Measurements from ENCODE around the gene TGFBR2.

Gene TGFBR2
- 28.4 to 346 (median 162) reads per million in 17 experiments for total RNA-seq

DNA sequence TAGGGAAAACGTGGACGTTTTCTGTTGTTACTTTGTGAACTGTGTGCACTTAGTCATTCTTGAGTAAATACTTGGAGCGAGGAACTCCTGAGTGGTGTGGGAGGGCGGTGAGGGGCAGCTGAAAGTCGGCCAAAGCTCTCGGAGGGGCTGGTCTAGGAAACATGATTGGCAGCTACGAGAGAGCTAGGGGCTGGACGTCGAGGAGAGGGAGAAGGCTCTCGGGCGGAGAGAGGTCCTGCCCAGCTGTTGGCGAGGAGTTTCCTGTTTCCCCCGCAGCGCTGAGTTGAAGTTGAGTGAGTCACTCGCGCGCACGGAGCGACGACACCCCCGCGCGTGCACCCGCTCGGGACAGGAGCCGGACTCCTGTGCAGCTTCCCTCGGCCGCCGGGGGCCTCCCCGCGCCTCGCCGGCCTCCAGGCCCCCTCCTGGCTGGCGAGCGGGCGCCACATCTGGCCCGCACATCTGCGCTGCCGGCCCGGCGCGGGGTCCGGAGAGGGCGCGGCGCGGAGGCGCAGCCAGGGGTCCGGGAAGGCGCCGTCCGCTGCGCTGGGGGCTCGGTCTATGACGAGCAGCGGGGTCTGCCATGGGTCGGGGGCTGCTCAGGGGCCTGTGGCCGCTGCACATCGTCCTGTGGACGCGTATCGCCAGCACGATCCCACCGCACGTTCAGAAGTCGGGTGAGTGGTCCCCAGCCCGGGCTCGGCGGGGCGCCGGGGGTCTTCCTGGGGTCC, at the start of gene TGFBR2:
Gene TGFBR2, plus strand, starts transcription at position 301 of the 731 bp plus-strand sequence. Its CDS starts 283 bp downstream, at position 584.
- peak; percentile 96 to 99 (median 98) for DNase-seq

DNA sequence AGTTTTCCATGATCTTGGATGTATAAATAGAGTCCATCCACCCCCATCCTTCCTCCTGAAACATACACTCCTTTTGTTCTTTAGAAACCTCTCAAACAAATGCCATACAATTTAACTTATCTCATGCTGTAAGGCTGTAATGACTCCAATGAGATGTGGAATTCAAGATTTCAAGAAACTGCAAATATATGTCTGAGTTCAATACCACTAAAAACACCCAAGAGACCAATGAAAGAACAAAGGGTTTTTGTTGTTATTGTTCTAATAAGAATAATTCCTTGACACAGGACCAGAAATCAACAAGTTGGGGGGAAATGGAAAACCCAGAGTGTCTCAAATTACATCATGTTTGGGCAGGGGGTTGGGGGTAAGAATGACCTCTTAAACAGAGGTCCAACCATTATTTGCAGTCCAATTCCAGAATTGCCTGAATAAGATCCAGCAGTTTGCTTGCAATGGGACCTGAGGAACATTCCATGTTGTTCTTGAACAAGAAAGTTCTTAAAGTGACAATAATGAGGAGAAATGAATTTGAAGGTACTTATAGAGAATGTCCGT, 48.6 kb upstream of the TGFBR2 start:
- no peak for DNase-seq

DNA sequence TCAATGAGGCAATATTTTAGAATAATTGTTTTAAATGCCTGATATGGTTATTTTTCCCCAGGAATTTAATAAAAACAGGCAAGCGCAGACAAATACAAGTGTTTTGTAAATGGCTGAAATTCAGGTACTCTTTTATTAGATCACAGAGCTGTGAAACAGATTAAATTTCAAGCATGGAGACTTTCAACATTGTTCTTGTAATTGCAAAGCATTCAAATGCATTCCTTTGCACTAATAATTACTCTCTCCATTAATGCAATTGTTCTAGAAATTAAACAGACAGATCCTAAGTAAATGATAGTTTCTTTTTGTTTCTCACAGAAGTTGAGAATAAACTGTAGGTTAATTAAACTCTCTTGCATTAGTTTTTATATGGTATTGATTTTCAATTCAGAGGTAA, 42.4 kb upstream of the TGFBR2 start:
- no peak for DNase-seq

DNA sequence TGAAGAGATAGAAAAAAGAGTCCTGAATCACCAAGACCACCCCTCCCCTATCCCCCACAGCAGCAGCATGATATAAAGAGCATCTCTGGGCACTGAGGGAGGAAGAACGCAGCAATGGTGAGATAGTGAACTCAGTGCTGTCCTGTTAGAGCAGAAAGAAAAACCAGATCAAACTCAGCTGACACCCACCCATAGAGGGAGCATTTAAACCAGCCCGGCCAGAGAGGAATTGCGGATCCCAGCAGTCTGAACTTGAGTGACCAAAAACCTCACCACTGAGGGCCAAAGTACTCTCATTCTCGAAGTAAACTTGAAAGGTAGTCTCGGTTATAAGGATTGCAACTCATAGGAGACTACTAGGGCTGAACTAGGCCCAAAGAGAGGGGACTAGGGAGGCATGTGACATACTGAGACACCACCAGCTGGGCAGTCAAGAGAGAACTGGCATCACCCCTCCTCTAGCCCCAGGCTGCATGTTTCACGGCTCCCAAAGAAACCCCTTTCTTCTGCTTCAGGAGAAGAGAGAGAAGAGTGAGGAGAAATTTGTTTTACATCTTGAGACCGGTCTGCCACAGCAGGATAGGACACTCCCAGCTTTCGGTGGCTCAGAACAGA, 39.2 kb upstream of the TGFBR2 start:
- DNase-seq = no peak

DNA sequence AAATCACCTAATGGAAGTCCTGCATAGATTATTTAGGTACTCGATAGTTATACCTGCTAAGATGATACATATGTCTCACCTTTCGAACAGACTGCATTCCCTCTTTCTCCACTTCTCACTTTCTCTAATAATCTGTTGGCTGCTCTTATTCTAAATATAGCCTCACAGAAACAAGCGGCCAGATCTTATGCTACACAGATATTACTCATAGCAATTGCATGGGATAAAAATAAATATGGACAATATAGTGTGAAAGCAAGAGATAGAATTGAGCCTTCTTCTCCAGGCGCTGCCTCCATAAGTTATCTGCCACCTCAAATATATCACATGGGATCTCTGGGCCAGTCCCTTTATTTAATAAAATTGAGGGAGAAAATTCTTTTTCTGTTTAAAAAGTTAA, 29.5 kb upstream of the TGFBR2 start:
- peak in 2 of 4 experiments; percentile 16 to 22 for DNase-seq

DNA sequence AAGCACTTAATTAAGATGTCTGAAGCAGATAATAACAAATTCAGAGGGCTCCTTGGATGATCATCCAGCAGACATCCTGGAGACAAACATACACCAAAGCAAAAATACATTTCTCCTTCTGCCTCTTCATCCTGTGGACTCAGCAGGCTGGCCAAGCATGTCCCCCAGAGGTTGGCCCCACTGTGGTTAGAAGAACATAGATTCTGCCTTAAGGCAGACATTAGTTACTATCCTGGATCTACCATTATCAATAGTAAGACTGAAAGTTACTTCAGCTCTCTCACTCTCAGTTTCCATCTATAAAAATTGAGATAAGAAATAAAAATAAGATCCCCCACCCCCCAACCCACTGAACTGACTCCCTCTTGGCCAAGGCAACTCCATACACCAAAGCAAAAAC, 28.6 kb upstream of the TGFBR2 start:
- no peak for DNase-seq

DNA sequence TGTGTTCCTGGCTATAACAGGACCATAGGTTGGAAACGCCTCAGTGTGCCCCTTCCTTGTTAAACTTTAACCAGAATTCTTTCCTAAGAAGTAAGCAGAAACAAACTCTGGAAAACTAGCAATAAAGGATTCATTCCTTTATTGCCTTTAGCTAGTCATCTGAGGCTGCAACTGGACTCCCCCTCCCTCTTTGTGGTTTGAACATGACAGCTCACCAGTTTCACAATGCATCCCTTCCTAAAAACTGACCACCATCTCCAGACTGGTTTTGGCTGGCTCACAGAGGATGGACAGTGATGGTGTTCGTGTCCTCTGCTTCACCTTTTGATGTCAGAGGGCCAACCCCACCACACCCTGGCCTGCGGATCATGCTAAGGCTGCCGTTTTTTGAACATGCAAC, 27.9 kb upstream of the TGFBR2 start:
- DNase-seq = peak; percentile 73 to 86 (median 78)

DNA sequence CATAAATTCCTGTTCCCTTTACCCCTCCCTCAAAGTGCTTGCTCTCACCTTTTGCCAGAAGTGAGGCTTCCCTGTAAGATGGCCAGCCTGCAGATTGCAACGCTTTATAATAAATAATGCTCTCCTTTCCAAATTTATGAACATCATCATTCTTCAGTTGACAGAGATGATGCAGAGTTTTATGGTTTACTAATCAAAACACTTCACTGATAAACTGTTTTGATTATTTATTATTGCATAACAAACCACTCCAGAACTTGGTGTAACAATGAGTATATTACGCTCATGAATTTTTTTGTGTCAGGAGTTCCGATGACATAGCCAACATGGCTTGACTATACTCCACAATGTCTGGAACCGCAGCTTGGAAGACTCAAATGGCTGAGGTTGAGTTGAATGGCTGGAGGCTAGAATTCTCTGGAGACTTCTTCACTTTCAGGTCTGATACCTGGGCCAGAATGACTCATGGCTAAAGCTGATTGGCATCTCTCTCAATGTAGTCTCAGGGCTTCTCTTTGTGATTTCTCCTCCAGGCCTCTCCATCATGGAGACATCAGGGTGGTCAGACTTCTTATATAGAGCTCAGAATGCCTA, 27.3 kb upstream of the TGFBR2 start:
- no peak for DNase-seq

DNA sequence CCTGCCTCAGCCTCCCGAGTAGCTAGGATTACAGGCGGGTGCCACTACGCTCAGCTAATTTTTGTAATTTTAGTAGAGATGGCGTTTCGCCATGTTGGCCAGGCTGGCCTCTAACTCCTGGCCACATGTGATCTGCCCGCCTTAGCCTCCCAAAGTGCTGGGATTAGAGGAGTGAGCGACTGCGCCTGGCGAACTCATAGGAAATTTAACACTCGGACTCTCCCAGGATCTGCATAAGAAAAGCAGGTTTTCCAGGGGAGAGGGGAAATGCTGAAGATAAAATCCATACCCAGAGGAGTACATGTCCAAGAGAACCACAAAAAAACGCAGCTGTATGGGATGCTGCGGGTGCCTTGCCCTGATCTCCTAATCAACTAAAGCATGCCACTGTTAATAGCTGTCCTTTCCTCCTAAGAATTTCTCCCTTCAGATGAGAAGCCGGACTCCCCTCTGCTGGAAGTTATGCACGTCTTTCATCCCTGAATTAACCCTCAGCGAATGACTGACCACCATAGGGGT, 25.3 kb upstream of the TGFBR2 start:
- no peak for DNase-seq

DNA sequence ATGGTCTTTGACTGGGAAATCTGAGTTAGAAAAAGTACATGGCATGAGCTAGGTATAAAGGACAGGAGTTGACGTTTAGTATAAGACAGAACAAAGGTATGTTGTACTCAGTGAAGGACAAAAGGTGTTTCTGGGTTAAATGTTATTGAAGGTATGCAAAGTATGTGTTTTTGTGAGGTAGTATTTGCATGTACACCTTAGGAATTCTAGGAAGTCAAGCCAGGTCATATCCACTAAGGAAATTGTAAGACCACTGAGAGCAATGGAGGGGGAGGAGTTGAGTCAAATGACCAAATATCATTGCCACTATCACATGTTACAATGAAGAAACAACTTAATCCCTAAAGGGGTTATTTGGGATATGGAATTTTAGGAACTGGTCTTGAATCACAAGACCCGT, 24.4 kb upstream of the TGFBR2 start:
- DNase-seq = no peak

DNA sequence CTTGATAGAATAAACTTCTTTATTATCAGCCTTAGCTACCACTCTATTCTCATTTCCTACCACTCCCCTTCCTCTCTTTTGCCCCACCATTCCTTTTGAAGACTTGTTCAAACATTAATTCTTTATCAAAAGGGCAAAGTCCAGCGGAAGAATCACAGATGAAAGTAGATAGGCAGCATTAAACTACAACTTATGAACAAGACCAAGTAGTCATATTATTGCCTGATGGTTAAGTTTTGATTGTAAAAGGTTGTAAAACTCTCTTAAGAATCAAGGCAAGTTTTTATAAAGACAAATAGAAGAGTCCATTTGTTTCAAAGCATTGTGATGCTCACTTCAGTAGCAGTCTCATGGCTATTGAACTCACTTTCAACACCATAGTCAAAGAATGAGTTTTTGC, 22.4 kb upstream of the TGFBR2 start:
- no peak for DNase-seq

DNA sequence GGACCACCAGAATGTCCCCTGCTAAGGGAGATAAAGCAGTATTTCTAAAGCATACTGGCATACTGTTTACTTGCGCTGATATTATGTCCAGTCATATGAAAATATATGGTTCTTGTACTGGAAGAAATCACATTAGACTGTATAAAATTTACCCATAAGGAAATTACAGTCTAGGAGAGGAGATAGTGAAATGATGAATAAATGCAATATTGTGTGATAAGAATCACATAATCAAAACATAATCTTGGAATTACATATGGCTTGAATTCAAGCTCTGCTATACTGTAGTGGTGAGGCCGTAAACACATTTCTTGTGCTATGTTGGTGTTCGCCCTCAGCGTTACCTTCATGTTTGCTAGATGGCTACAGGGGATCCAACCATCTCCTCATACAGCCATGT, 20.7 kb upstream of the TGFBR2 start:
- DNase-seq = no peak

DNA sequence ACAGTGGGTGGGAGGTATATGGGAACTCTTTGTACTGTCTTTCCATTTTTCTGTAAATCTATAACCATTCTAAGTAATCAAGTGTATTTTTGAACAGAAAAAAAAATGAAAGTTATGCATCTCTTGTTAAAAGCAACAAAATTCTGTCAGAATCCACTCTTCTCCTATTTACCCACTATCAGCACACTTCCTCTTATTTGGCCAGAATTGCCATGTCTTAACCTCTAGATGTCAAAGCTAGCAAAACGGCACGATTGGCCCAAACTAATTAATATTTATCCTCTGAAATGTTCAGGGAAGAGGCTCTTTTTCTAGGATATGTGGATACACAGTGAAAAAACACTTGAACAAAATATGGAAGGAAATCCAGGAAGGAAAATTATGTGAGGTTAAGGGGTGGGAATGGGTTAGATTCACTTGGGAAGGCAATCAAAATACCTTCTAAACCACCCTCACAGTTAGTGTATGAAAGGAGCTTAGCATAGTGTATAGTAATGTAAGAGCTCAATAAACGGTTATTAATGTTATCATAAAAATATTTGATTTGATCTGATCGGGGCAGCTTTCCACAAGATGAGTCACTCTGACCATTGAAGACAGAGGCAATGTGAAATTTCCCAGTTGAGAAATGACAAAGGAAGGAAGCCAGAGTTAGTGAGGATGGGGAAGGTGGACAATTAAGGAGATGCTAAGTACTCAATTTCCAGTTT, 20.1 kb upstream of the TGFBR2 start:
- peak in 3 of 4 experiments; percentile 24 to 60 (median 49) for DNase-seq

DNA sequence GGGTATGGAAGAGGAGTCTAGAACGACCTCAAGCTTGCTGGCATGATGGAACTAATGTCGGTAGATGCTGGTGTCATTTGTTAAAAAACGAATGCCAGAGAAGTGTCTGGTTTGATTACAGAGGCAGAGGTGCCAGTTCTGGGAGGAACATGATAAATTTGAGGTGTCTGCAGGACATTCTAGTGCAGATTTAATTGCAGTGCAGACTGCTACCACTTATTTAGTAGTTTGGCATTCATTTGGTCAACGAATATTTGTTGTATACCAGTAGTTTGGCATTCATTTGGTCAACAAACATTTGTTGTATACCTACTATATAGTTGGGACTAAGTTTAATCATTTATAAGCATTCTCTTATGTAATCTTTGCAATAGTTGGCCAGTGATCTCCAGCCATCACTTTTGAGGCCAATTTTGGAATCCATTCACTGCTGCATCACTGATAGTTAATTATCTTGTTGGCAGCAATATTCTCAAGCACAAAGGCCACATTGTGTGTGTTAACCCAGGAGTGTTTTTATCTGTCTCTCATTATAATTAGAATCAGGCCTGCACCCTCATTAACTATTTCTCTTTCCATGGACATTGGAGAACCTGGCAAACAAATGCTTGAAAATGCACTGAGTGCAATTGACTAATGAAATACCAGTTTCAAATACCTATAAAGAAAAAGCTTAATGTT, 19.5 kb upstream of the TGFBR2 start:
- DNase-seq = no peak

DNA sequence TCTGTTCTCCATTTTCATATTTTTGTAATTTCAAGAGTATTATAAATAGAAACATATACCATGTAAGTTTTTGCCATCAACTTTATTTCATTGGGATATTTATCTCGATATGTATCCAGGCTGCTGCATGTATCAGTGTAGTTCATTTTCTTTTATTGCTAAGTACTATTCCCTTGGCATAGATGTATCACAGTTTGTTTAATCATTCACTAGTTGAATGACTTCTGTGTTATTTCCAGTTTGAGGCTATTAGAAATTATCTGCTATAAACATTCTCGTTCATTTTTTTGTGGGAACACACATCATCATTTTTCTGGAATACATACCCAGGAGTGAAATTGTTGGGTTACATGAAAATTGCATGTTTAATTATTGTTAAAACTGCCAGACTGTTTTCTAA, 18.5 kb upstream of the TGFBR2 start:
- DNase-seq = no peak

DNA sequence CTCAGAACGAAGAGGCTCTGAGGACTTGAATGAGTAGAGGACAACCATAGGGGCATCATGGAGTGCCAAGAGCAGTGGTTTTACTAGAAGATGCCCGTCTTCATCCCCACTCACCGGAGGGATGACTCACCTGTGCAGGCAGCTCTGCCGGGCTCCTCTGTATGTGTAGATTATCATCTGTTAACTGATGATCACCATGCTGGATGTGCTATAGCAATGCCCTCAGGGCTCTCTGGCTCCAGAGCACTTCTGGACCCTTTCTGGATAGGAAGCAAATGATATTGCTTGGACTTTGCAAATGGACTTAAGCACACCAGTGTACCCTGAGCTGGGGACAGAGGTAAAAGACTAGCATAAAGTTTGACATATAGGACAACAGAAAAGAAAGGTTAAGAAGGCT, 10.2 kb upstream of the TGFBR2 start:
- no peak for DNase-seq

DNA sequence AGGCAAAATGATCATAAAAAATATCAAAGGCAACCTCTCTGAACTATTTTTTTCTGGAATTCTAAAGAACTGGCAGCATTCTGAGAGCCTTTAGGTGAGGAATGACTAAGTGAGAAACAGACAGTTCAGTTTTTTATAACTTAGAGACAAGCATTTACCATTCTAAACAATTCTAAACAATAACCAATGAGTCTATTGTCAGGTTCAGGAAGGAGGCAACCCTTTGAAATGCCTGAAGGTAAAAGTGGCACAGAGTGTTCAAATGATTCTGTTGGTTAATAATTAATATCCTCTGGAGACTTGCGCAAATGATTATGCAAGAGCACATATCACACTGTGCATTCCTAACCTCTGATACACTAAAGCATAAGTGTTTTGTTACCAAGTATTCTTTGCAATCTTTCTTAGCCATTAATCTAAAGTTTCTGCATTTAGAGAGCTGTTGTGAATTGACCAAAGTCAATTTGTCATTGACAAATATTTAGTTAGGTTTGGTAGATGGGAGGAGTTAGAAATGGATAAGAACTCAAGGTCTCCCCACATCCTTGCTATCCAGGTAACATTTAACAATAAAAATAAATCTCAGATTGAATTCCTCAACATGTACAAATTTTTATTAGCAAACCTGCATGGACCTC, 9.2 kb upstream of the TGFBR2 start:
- peak in 1 of 4 experiments; percentile 36 for DNase-seq

DNA sequence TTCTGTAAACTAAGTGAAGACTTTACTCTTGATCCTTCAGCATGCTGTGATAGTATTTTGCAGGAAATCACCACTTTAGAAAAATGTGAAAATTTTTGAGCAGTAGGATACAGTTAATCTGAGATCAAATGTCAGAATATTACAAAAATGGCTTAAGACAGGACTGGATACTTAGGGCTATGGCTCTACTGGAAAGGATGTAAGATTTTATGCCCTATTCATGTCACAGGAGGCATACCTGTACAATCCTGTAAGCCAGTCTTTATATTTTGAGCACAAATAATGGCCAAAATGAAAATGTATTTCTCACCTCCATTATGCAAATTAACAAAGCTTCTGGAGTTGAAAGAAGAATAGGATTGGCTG, 8.6 kb upstream of the TGFBR2 start:
- DNase-seq = no peak

DNA sequence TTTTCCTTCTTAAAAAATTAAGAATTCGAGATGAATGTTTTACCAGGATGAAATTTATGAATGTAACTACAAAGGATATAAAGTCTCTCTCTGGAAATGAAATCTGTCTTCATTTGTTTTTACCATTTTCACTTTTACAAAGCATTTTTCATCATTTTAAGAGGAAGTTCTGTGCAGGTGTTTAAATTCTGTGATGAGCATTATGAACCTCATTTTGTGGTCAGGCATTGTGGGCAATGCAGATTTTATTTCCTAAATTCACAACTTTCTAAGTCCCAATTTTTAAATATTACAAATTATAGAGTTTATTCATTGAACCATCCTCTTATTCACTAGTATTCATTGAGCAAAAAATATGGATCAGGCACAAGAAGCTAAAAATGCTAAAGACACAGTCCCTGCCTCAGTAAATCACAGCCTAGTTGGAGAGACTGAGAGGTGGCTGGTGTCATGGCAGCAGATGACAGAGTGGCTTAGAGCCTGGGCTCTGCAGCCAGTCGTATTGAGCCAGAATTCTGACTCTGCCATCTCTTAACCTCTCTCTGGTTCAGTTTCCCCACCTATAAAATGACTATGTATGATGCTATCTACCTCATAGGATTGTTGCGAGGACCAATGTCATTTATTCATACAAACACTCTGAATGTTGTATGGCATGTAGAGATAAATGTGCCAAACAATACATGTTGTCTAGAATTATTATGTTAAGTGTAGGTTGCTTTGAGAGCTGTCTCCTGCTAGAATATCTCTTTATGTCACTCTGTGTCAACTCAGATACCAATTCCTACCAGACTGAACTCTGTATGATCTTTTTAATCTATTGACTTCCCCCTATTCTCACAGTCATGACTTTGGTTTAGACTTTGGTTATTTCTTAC, 7.5 kb upstream of the TGFBR2 start:
- DNase-seq = no peak

DNA sequence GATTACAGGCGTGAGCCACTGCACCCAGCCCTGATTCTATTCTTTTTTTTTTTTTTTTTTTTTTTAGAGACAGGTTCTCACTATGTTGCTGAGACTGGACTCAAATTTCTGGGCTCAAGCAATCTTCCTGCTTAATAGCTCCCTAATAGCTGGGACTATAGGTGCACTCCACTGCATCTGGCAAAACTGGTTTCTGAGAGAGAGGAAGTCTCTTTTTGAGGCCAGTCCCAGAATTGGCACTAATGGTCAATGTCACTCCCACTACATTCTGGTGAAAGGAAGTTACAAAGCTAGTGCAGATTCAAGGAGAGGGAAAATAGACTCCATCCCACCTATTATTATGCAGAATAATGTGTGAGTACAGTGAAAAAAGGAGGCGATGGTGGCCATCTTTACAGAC, 5.8 kb upstream of the TGFBR2 start:
- DNase-seq = peak in 3 of 4 experiments; percentile 35 to 58 (median 42)

DNA sequence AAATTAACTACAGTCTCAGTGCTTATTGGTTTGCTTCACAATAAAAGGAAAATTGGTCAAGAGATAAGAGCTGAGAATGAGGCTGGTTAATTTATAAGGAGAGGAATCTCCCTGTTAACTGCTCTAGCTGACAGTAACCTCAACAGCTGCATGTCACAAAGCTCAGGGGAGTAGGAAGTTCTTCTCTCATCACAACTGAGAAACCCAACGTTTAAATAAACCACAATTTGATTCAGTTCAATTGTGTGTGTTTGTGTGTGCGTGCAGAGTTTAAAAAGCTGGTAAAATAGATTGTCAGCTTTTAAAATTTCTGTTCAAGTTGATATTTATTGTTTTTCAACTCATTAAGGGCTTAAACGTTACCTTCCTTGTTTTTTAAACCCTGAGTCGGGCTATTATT, 3.5 kb upstream of the TGFBR2 start:
- DNase-seq = peak in 3 of 4 experiments; percentile 21 to 50 (median 38)

All from suppressor macrophage (primary cell).